Nasal cavity respiratory epithelium epithelial cell of viscerocranial mucosa (primary cell): ENCODE results near the gene UTP14A. TPM values are rescaled to one million over a fixed set of nuclear protein-coding genes. Genes with fewer than 3 reads are reported as not detected.

Experiments
- total RNA-seq: library from RNA; depleted of rRNA; stranded (reverse); fragments of >200 nt; gene quantifications from 2 replicates; pipeline ENCODE4 v1.2.3, GENCODE V29; 2014

The UTP14A gene, protein sequence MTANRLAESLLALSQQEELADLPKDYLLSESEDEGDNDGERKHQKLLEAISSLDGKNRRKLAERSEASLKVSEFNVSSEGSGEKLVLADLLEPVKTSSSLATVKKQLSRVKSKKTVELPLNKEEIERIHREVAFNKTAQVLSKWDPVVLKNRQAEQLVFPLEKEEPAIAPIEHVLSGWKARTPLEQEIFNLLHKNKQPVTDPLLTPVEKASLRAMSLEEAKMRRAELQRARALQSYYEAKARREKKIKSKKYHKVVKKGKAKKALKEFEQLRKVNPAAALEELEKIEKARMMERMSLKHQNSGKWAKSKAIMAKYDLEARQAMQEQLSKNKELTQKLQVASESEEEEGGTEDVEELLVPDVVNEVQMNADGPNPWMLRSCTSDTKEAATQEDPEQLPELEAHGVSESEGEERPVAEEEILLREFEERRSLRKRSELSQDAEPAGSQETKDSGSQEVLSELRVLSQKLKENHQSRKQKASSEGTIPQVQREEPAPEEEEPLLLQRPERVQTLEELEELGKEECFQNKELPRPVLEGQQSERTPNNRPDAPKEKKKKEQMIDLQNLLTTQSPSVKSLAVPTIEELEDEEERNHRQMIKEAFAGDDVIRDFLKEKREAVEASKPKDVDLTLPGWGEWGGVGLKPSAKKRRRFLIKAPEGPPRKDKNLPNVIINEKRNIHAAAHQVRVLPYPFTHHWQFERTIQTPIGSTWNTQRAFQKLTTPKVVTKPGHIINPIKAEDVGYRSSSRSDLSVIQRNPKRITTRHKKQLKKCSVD
- total RNA-seq, result 18.5 and 33.3 TPM in 2 replicates

DNA sequence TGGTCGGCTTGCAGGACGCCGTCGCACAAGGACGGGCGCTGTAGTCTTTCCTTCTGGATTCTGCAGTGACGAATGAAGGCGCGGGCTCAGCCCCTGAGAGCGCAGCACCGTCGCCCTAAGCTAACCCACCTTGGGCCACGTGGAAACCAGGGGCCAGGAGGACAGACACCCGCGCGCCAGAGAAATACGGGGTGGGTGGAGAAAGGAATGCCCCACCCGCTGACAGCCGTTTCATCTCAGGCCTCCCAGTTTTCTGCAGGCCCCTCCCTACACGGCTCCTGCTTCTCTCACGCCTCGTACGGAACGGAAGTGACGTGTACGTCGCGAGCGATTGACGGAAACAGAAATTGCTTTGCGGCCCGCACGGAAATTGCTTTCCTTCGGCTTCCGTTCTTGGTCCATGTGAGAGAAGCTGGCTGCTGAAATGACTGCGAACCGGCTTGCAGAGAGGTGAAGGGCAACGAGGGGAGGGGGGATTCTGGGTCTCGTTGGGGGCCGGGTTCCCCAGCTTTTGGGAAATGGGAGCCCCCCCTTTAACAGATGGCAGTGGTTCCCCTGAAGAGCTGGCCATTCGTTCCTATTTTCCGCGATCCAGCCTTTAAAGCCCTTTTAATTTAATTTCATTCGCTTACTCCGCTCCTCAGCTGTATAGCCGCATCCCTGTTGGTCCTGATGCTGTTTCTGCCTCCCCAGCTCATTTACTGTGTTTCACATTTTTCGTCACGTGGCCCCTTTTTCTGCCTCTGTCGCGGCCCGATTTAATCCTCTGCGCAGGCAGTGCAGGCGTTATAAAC lies at the start of gene UTP14A:
UTP14A (plus strand) TSS at position 378 of the 794 bp plus-strand sequence; CDS start at position 425, 47 bp downstream.

Other genes starting within 250 kb of the UTP14A start
- not detected in 2 replicates for gene XPNPEP2, start 167.2 kb upstream of the UTP14A start, total RNA-seq
- not detected in 2 replicates for gene SASH3, start 126.2 kb upstream of the UTP14A start, total RNA-seq
- 16.4 and 32.7 TPM in 2 replicates for gene ZDHHC9, start 62.3 kb upstream of the UTP14A start, total RNA-seq
- gene BCORL1, start 76.5 kb downstream of the UTP14A start, total RNA-seq, result 1.0 and 5.1 TPM in 2 replicates
- gene ELF4, start 204.3 kb downstream of the UTP14A start, total RNA-seq, result 11.6 and 26.6 TPM in 2 replicates